PC-3 (cell line): ENCODE data around the gene RIT2. TPM values are rescaled to one million over a fixed set of nuclear protein-coding genes. Genes with fewer than 3 reads are reported as not detected.

Experiments used
- ATAC-seq: fragments of 200-7000 bp; cut with Tn5 transposase; 2 replicates; pipeline ENCODE4 v1.9.1; 2020; ENCODE audit warnings: mild to moderate bottlenecking, moderate library complexity
- BruUV-seq: library from RNA; stranded (reverse); fragments of 400-500 nt; replicated peaks from 2 replicates; lab custom pipeline; 2021; lab: Mats Ljungman, UMichigan
- CTCF ChIA-PET: fragments of 300-600 bp; sonication (Branson Sonifier 250); formaldehyde crosslinking; loops from one replicate; lab custom pipeline; 2022; ENCODE audit warnings: antibody characterized with exemption; lab: Charles Lee
- POLR2A ChIA-PET: fragments of 300-600 bp; sonication (Branson Sonifier 250); formaldehyde crosslinking; loops from one replicate; lab custom pipeline; 2022; ENCODE audit warnings: antibody characterized with exemption; ENCODE audit not compliant: unreplicated experiment; lab: Charles Lee
- DNase-seq: peaks from one replicate; pipeline ENCODE4 v3.0.0-alpha.2; 2015
- H2AFZ ChIP-seq: fragments of 300-600 bp; sonication (generic); 2 replicates; pipeline ENCODE4 v1.6.0; 2016; ENCODE audit warnings: antibody characterized with exemption, low read length
- H3F3A ChIP-seq: fragments of 300-600 bp; sonication (generic); one replicate; pipeline ENCODE4 v1.6.0; 2017; ENCODE audit warnings: antibody characterized with exemption, low read length, control low read depth, mild to moderate bottlenecking; ENCODE audit not compliant: unreplicated experiment
- H3K27ac ChIP-seq: fragments of 300-600 bp; sonication (generic); 2 replicates; pipeline ENCODE4 v1.5.1; 2016; ENCODE audit warnings: mild to moderate bottlenecking, low read length
- H3K27me3 ChIP-seq: fragments of 300-600 bp; sonication (generic); 2 replicates; pipeline ENCODE4 v1.6.1; 2016; ENCODE audit warnings: low read length, mixed read lengths
- H3K36me3 ChIP-seq: fragments of 300-600 bp; sonication (generic); 2 replicates; pipeline ENCODE4 v1.6.1; 2016; ENCODE audit warnings: low read depth, mixed run types, low read length, mixed read lengths
- H3K4me1 ChIP-seq: fragments of 300-600 bp; sonication (generic); 2 replicates; pipeline ENCODE4 v1.5.1; 2016; ENCODE audit warnings: low read length; ENCODE audit not compliant: insufficient read depth
- H3K4me2 ChIP-seq: fragments of 300-600 bp; sonication (generic); 2 replicates; pipeline ENCODE4 v1.6.0; 2016; ENCODE audit warnings: low read length
- H3K4me3 ChIP-seq: fragments of 300-600 bp; sonication (generic); 2 replicates; pipeline ENCODE4 v1.5.1; 2016; ENCODE audit warnings: mild to moderate bottlenecking, low read length, mixed read lengths
- H3K79me2 ChIP-seq: fragments of 300-600 bp; sonication (generic); 2 replicates; pipeline ENCODE4 v1.6.1; 2017; ENCODE audit warnings: low read length, mixed read lengths
- H3K9ac ChIP-seq: fragments of 300-600 bp; sonication (generic); 2 replicates; pipeline ENCODE4 v1.6.0; 2016; ENCODE audit warnings: mild to moderate bottlenecking, low read length
- H3K9me2 ChIP-seq: fragments of 300-600 bp; sonication (generic); replicated peaks from 2 replicates; pipeline ENCODE4 v1.6.1; 2016; ENCODE audit warnings: mixed run types, low read length, mixed read lengths
- H3K9me3 ChIP-seq: fragments of 300-600 bp; sonication (generic); 2 replicates; pipeline ENCODE4 v1.6.1; 2016; ENCODE audit warnings: low read length, mixed read lengths
- H4K20me1 ChIP-seq: fragments of 300-600 bp; sonication (generic); 2 replicates; pipeline ENCODE4 v1.6.1; 2016; ENCODE audit warnings: low read length, mixed read lengths
- EZH2 ChIP-seq: fragments of 300-600 bp; sonication (generic); IDR thresholded peaks from one replicate; pipeline ENCODE4 v1.6.1; 2017; ENCODE audit warnings: antibody characterized with exemption, mild to moderate bottlenecking, low read length; ENCODE audit not compliant: unreplicated experiment
- EZH2phosphoT487 ChIP-seq: fragments of 300-600 bp; sonication (generic); IDR thresholded peaks from 2 replicates; pipeline ENCODE4 v1.6.1; 2018; ENCODE audit warnings: mild to moderate bottlenecking, antibody characterized with exemption, low read length, borderline replicate concordance
- intact Hi-C: fragments of 100-400 bp; cut with micrococcal nuclease; formaldehyde crosslinking; loops from 2 replicates; pipeline ENCODE4 v1.9.0; 2023
- total RNA-seq: library from RNA; depleted of rRNA; stranded (reverse); fragments of >200 nt; gene quantifications from 2 replicates; pipeline ENCODE4 v1.2.3, GENCODE V29; 2014
- TF ChIP-seq, protein P1 (sequence below): fragments of 300-600 bp; sonication (generic); conservative IDR thresholded peaks from 2 replicates; pipeline ENCODE4 v1.5.1; 2017; ENCODE audit warnings: antibody characterized with exemption, low read depth, mild to moderate bottlenecking, low read length

Gene RIT2
- total RNA-seq, 1 experiment from 2014 or later = not detected

DNA sequence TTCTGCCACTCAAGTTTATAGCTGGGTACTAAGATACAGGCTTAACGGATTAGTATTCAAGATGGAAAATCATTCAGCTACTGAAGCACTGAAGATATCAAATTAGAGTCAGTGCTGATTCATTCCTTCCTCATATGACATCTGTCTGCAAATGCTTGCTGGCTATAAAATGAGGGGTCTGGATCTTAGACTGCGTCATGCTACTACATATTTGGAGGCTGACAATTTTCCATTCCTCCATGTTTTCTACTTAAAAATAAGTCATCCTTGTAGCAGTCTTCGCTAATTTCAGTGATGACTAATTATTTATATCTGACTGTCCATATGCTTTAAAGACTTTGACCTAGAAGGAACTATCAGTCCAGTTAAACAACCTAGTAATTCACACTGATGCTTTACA is 233.4 kb downstream of the RIT2 start:
- ATAC-seq (no peak), DNase-seq (no peak)
- no peak overlapping the region for H3K4me3 ChIP-seq
- H3K27me3 ChIP-seq = no peaks in the 10 kb centered on the region
- intact Hi-C loops = no loop called here
- BruUV-seq = no TSS peak
- H3K4me2 ChIP-seq = no peak overlapping the region
- H3K27ac ChIP-seq = no peak overlapping the region
- H3F3A ChIP-seq = no peaks in the 10 kb centered on the region
- H3K36me3 ChIP-seq = no peaks in the 10 kb centered on the region
- no peaks in the 10 kb centered on the region for H3K9me2 ChIP-seq
- H2AFZ ChIP-seq = no peak overlapping the region
- no peak overlapping the region for H3K9ac ChIP-seq
- no peaks in the 10 kb centered on the region for H4K20me1 ChIP-seq
- no peaks in the 10 kb centered on the region for H3K79me2 ChIP-seq
- CTCF ChIA-PET = no interaction called here
- H3K9me3 ChIP-seq = no peaks in the 10 kb centered on the region
- TF ChIP-seq EZH2phosphoT487 (no peak), EZH2 (no peak)
- TF ChIP-seq, protein P1, sequence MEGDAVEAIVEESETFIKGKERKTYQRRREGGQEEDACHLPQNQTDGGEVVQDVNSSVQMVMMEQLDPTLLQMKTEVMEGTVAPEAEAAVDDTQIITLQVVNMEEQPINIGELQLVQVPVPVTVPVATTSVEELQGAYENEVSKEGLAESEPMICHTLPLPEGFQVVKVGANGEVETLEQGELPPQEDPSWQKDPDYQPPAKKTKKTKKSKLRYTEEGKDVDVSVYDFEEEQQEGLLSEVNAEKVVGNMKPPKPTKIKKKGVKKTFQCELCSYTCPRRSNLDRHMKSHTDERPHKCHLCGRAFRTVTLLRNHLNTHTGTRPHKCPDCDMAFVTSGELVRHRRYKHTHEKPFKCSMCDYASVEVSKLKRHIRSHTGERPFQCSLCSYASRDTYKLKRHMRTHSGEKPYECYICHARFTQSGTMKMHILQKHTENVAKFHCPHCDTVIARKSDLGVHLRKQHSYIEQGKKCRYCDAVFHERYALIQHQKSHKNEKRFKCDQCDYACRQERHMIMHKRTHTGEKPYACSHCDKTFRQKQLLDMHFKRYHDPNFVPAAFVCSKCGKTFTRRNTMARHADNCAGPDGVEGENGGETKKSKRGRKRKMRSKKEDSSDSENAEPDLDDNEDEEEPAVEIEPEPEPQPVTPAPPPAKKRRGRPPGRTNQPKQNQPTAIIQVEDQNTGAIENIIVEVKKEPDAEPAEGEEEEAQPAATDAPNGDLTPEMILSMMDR = no peak
- H3K4me1 ChIP-seq = no peaks in the 10 kb centered on the region
- POLR2A ChIA-PET = no interaction called here

DNA sequence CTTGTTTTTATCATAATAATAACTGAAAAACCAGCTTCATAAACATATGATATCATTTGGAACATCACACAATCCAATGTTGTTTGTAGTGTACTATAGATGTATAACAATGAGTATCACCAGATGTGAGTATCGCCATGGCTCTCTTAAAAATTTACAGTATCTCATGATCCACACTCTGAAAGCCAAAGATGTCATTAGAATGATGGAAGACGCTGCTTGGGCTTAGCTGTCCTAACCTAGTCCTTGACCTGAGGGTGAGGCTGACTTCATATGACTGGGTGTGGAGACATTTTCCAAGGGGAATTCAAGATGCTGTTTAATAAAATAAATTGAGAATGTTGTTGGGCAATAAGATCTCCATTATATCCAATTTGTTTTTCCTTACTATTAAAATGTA is 242.6 kb downstream of the RIT2 start:
- TF ChIP-seq, protein P1 = no peak
- no peak for TF ChIP-seq EZH2
- no peak for TF ChIP-seq EZH2phosphoT487
- Histone ChIP-seq H3K27ac (no peak overlapping the region), H3K4me1 (no peaks in the 10 kb centered on the region), H3K9ac (no peak overlapping the region), H3K9me3 (no peaks in the 10 kb centered on the region), H3K36me3 (no peaks in the 10 kb centered on the region), H3K4me2 (no peak overlapping the region), H3K27me3 (no peaks in the 10 kb centered on the region), H3K9me2 (no peaks in the 10 kb centered on the region), H3K79me2 (no peaks in the 10 kb centered on the region), H3F3A (no peaks in the 10 kb centered on the region), H3K4me3 (no peak overlapping the region), H4K20me1 (no peaks in the 10 kb centered on the region), H2AFZ (no peak overlapping the region)
- ATAC-seq = no peak
- intact Hi-C loops = no loop called here
- CTCF ChIA-PET = no interaction called here
- no peak for DNase-seq
- POLR2A ChIA-PET = no interaction called here
- BruUV-seq = no TSS peak

DNA sequence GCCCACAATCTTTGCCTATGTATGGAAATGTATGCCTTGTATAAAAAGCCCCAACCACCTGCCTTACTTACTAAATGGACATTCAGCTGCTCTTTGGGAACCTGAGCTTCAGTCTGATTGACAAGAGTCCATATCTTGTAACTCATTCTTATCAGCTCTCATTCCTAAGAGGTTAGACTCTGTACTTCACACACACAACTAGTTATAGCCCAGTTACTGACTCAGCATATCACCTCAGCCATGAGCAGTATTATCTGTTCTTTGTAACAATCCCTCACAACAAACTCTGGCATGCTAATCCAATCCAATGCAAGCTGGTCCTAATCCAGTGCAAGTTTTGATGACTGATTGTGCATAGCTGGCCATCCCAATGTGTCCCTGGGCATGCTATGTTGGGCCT is 250.6 kb downstream of the RIT2 start:
- ATAC-seq = no peak
- intact Hi-C loops = no loop called here
- no peaks in the 10 kb centered on the region for H3K79me2 ChIP-seq
- no peak overlapping the region for H3K4me2 ChIP-seq
- H3K36me3 ChIP-seq = no peaks in the 10 kb centered on the region
- no TSS peak for BruUV-seq
- H3K4me3 ChIP-seq = no peak overlapping the region
- no peak overlapping the region for H3K27ac ChIP-seq
- TF ChIP-seq, protein P1 = no peak
- no peak for TF ChIP-seq EZH2phosphoT487
- TF ChIP-seq EZH2 = no peak
- no peak overlapping the region for H3K9ac ChIP-seq
- H4K20me1 ChIP-seq = no peaks in the 10 kb centered on the region
- no peaks in the 10 kb centered on the region for H3K4me1 ChIP-seq
- no peaks in the 10 kb centered on the region for H3K9me3 ChIP-seq
- DNase-seq = no peak
- no peaks in the 10 kb centered on the region for H3K9me2 ChIP-seq
- ChIA-PET CTCF (no interaction called here), POLR2A (no interaction called here)
- no peak overlapping the region for H2AFZ ChIP-seq
- H3F3A ChIP-seq = no peaks in the 10 kb centered on the region
- no peaks in the 10 kb centered on the region for H3K27me3 ChIP-seq
